ENCODE results near the gene MEIS3.
"Not testable (repeated sequence)": the region's sequence is repeated elsewhere in the genome, so short reads cannot be mapped to it uniquely, and the experiment has no call there.

MEIS3 gene

DNA sequence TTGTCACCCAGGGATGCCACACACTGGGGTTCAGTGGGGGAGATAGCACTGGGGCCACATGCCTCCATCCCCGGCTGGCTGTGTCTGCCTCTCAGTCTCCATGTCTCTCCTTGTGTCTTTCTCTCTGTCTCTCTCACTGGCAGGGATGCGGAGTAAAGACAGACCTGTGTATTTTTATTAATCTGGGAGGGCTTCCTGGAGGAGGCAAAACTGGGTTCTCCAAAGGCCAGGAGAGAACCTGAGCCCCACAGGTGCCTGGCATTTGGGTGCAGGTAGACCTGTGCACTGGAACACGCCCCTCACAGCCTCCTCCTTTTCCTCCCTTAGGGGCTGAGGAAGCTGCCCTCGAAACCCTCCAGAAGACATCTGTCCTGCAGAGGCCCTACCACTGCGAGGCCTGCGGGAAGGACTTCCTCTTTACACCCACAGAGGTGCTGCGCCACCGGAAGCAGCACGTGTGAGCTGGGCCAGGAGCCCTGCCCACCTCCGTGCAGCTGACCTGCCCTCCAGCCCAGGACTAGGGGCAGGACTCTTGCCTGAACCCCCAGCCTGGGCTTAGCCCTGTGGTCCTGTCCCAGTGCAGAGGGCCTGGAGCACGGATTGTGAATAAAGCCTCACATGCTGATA, 37.6 kb downstream of the MEIS3 start:
- DNase-seq: peak; percentile 45

GRCh38 chr19:47381121-47381520, 38.2 kb downstream of the MEIS3 start:
- no peak for DNase-seq

GRCh38 chr19:47380559-47380958, 38.8 kb downstream of the MEIS3 start:
- no peak for DNase-seq

- DNase-seq: no peak
These were observed 39.9 kb downstream of the MEIS3 start for GRCh38 chr19:47379381-47379938.

DNA sequence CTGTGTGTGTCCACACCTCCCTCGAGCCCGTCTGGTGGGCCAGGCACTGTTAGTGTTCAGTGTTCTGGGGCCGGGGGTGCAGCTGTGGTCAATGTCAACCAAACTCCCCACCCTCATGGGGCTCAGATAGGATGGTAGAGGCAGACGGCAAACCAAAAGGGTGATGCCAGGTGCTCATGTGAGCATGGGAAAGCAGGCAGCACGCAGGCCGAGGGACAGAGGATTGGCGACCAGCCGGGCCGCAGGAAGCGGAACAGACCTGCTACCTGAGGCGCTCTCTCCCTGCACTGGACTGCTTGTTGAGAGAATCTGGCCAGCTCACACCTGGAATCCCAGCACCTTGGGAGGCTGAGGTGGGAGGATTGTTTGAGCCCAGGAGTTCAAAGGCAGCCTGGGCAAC, 41.1 kb downstream of the MEIS3 start:
- DNase-seq: no peak

GRCh38 chr19:47377801-47378200, 41.5 kb downstream of the MEIS3 start:
- DNase-seq: no peak

DNA sequence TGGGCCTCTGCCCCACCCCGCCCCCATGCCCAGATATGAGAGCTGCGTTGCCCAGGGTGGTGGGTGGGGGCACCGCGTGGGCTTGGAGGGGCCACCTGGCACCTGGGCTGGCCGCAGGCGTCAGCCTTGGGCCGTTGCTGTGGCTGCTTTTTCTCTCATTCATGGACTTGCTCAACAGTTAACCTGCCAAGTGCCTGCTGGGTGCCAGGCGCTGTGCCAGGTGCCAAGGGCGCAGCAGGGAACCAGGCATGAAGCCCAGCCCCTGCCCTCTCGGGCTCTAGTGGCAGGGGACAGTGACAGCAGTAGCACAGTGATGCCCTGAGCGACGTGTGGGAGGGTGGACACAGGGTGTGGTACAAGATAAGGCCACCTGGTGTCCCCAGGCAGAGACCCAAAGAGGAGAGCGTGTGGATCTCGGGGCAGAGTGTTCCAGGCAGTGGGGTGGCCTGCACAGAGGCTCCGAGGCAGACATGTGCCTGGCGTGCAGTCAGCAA, 42.1 kb downstream of the MEIS3 start:
- DNase-seq: no peak

DNA sequence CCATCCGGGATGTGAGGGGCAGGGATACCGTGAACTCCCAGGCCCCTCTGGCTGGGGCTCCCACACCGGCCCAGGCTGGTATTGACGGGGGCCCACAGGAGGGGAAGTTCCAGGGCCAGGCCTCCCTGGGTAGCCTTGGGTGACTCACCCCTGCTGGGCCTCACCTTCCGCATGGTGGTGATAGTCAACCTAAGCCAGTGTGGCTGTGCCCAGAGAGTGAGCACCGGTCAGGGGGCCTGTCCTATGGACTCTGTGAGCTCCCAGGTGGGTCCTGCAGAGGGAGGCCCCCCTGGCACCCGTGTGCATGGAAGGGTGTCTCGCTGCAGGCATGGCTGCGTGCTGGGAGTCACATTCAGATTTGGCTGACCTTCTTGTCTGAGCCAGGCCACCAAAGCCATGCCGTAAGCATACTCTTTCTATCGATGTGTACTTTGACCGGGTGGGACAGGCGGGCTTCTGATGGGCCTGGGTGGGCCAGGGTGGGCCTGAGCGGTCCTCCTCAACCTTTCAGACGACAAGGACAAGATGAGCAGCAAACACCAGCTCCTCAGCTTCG, 42.7 kb downstream of the MEIS3 start:
- peak; percentile 30 for DNase-seq

DNA sequence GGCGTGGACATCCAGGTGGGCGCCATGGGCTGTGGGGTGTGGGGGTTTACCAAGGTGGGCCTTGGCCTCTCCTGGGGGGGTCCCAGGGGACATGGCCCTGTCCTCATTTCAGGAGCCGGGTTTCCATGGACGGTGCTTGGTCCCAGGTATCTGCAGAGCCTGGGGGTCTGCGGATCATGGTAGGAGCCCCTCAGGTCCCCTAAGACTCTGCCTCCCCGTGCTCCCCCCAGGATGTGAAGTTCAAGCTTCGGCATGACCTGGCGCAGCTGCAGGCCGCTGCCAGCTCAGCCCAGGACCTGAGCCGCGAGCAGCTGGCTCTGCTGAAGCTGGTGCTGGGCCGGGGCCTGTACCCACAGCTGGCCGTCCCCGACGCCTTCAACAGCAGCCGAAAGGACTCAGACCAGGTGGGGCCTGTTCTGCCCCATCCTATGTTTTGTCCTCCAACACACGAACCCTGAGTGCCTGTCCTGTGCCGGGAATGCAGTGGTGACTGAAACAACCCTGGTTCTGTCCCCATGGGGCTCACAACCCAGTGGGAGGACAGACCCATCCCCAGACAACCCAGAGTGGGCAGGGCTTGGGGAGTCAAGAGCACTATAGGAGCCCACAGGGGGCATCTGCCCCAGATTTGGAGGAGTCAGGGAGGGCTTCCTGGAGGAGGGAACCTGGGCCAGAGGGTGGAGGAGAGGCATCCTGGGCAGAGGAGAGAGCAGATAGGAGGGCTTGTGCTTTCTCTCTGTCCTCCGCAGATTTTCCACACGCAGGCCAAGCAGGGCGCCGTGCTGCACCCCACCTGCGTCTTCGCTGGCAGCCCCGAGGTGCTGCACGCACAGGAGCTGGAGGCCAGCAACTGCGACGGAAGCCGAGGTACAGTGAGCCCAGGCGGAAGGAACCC, 43.4 kb downstream of the MEIS3 start:
- DNase-seq: no peak

DNA sequence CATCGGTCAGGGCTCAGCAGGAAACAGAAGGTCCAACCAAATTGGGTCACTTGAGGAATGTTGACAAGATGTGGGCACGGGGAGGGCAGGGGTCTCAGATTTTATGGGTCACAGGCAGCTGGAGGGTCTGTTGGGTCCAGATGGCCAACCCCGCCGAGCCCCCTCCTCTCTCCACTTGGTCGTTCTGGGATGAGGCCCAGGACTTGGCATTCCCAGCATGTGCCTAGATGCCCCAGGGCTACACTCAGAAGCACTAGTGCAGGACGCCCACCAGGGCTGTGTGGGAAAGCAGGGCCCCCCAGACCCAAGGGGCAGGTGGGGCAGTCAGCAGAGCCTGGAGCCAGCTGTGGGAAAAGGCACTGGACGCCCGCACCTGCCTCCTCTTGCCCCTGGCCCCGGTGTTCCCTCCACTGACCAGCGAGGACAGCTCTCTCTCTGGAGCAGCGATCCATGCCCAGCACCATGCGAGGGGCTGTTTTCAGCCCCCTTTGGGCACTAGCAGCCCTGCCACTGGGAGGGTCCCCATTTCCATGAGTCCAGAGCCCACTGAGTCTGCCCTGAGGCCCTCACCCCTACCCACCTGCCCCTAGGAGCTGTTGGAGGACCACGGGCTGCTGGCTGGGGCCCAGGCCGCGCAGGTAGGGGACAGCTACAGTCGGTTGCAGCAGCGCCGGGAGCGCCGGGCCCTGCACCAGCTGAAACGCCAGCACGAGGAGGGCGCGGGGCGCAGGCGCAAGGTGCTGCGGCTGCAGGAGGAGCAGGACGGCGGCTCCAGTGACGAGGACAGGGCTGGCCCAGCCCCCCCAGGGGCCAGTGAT, 44.2 kb downstream of the MEIS3 start:
- DNase-seq: no peak

DNA sequence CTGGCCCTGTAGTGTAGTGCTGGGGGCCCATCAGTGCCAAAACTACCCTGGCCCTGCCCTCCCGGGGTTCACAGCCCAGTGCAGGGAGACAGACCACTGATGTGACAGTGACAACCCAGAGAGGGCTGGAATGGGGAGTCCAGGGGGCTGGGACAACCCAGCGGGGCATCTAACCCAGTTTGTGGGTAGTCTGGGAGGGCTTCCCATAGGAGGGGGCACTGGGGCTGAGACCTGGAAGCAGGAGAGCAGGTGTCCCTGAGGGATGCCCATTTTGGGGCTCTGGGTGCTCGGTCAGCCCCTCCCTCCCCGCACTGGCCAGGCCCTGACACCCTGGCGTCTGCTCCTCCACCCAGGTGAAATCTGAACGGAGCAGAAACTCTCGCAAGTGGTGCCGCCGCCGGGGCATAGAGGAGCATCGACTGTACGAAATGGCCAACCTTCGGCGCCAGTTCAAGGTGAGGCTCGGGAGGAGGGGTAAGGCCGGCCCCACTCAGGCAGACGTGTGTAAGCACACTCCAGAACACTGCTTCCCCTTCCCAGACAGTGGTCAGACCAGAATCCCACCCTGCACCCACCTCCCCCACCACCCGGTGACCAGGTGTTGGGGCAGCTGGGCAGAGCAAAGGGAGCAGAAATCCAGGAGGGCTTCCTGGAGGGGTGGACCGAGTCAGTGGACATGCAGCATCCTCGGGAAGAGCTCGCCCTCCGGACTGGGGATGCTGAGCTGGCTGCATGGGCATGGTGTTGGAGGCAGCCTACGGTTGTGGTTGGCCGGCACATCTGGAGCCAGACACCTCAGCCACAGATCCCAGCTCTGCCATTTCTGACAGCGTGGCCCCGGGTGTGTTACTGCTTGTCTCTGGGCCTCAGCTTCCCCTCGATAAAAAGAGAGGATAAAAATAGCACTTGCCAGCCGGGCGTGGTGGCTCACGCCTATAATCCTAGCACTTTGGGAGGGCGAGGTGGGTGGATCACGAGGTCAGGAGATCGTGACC, 45.8 kb downstream of the MEIS3 start:
- DNase-seq: no peak

DNA sequence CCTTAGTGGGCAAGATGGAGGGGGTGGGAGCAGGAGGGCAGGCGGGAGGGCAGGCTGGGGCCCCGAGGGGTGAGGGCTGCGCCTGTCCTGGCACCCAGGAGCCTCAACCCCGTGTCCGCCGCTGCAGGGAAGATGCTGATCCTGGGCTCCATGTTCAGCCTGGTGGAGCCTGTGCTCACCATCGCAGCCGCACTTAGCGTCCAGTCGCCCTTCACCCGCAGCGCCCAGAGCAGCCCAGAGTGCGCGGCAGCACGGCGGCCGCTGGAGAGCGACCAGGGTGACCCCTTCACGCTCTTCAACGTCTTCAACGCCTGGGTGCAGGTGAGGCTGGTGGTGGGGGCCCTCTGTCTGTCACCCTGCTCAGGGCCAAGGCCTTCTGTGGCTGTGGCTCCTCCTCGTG, 46.7 kb downstream of the MEIS3 start:
- DNase-seq: no peak

GRCh38 chr19:47371261-47371660, 48.1 kb downstream of the MEIS3 start:
- no peak for DNase-seq

GRCh38 chr19:47370045-47370611, 49.2 kb downstream of the MEIS3 start:
- DNase-seq: peak; percentile 73

GRCh38 chr19:47365455-47365854, 53.9 kb downstream of the MEIS3 start:
- DNase-seq: not testable (repeated sequence)

DNA sequence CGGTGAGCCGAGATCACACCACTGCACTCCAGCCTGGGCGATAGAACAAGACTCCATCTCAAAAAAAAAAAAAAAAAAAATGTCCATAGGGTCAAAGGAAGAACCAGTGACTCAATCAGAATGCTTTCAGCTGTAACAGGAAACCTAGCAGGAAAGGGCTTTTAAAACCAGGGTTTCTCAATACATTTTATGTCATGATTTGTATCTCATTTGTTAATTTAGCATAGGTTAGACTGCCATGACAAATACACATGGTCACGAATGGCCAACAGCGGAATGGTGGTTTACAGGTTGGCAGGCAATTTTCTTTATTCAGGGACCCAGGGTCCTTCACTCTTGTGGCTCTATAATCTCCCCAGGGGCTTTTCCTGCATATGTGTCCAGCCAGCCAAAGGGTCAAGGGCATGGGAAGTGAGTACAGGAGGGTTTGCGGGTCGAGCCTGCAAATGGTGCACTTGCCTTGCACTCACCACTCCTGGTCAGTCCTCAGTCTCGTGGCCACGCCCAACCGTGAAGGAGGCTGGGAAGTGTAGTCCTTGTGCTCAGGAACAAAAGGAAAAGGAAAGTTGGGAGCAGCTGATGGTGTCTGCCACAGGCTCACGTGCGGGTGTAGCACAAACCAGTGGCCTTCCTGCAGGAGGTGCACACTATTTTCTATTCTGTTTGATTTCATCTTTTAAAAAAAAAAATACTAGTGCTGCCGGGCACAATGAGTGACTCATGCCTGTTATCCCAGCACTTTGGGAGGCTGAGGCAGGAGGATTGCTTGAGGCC, 55.4 kb downstream of the MEIS3 start:
- DNase-seq: no peak

DNA sequence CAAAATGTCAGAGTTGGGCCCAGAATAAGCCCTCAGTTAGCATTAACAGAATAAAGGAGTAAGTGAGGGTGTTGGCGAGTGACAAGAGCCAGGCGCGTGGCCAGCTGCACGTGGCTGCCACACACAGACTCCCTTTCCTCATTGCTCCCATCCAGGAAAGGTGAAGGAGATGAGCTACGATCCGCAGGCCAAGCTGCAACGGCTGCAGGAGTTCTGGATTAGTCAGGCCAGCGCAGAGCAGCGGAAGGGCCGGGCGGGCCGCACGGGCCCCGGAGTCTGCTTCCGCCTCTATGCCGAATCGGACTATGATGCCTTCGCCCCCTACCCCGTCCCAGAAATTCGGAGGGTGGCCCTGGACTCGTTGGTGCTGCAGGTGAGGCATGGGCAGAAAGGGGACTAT, 57.0 kb downstream of the MEIS3 start:
- no peak for DNase-seq

- DNase-seq: no peak
These were observed 60.4 kb downstream of the MEIS3 start for GRCh38 chr19:47358936-47359335.

DNA sequence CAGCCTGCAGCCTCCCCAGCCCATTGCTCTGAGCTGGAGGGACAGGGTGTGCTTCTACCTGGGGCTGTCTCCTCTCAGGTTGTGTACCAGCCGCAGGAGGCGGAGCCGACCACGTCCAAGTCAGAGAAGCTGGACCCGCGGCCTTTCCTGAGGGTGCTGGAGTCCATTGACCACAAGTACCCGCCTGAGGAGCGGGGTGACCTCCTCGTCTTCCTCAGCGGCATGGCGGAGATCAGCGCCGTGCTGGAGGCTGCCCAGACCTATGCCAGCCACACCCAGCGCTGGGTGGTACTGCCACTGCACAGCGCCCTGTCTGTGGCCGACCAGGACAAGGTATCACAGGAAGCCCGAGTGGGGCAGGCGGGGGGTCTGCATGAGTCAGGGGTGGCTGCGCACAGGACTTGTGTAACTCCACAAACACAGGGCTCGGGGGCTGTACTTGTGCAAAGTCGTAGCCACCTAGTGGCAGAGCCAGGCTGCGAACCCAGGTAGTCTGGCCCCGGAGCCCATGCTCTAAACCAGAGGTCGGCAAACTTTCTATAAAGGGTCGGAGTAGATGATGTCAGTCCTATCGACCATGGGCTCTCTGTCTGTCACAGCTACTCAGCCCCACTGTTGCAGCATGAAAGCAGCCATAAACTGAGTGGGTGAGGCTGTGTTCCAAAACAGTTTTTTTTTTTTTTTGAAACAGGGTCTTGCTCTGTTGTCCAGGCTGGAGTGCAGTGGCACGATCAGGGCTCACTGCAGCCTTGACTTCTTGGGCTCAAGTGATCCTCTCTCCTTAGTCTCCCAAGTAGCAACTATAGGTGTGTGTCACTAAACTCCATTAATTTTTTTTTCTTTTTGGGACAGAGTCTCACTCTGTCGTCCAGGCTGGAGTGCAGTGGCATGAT, 61.3 kb downstream of the MEIS3 start:
- no peak for DNase-seq

Measured in CD4-positive, alpha-beta T cell treated with Interferon gamma for 1 hour (primary cell).